HepG2 (cell line): ENCODE data around the gene ADGRV1. TPM values are rescaled to one million over a fixed set of nuclear protein-coding genes. Genes with fewer than 3 reads are reported as not detected.

Experiments used
- ATAC-seq: fragments of 200-7000 bp; cut with Tn5 transposase; 3 replicates; pipeline ENCODE4 v1.9.1; 2020; ENCODE audit warnings: mild to moderate bottlenecking, moderate library complexity
- BruUV-seq: library from RNA; stranded (reverse); fragments of 400-500 nt; replicated peaks from 2 replicates; lab custom pipeline; 2021; lab: Mats Ljungman, UMichigan
- CTCF ChIA-PET: fragments of 300-600 bp; formaldehyde crosslinking; extraction: SDS; loops from one replicate; lab custom pipeline; 2021; ENCODE audit warnings: low total read pairs, inconsistent platforms, low intra/inter-chr PET ratio; lab: Yijun Ruan, JAX
- POLR2A ChIA-PET: fragments of 350-600 bp; sonication (Branson Sonifier 250); formaldehyde crosslinking; loops from one replicate; lab custom pipeline; 2020; ENCODE audit warnings: antibody characterized with exemption, inconsistent platforms; lab: Yijun Ruan, JAX
- DNase-seq: peaks from one replicate; pipeline ENCODE4 v3.0.0-alpha.2; 2015; ENCODE audit warnings: low spot score
- FAIRE-seq: peaks from 3 replicates; lab custom pipeline; 2011; peaks lifted over from hg19 to GRCh38; lab: Jason Lieb, UNC
- H2AFZ ChIP-seq: one replicate; pipeline ENCODE4 v1.6.1; 2011; ENCODE audit warnings: low read length, inconsistent platforms
- H3K27ac ChIP-seq: fragments of 300-600 bp; 3 replicates; pipeline ENCODE4 v1.8.0; 2011; ENCODE audit warnings: mixed run types, mild to moderate bottlenecking, mixed read lengths, low read length, inconsistent platforms; ENCODE audit not compliant: insufficient read depth; ENCODE audit errors: extremely low read length
- H3K27me3 ChIP-seq, 2 experiments: fragments of 200-600 bp in 1 of 2; 2 replicates in 1 of 2; 3 replicates in 1 of 2; pipeline versions ENCODE4 v1.6.0 to v1.8.0; 2011; ENCODE audit warnings: low read length in 2 of 2, mild to moderate bottlenecking in 2 of 2, moderate library complexity in 2 of 2, inconsistent platforms in 1 of 2; ENCODE audit not compliant: insufficient read depth in 2 of 2, control insufficient read depth in 1 of 2
- H3K36me3 ChIP-seq, 2 experiments: fragments of 200-600 bp in 1 of 2; replicated peaks in 1 of 2; 2 replicates in 1 of 2; 3 replicates in 1 of 2; pipeline versions ENCODE4 v1.5.1 to v1.8.0; 2011; ENCODE audit warnings: low read length in 2 of 2, inconsistent platforms in 1 of 2; ENCODE audit not compliant: insufficient read depth in 2 of 2, control insufficient read depth in 1 of 2
- H3K4me1 ChIP-seq: 2 replicates; pipeline ENCODE4 v1.5.1; 2012; ENCODE audit warnings: low read length, inconsistent platforms; ENCODE audit not compliant: insufficient read depth
- H3K4me2 ChIP-seq: 2 replicates; pipeline ENCODE4 v1.6.0; 2011; ENCODE audit warnings: low read depth, low read length, inconsistent platforms
- H3K4me3 ChIP-seq, 3 experiments: fragments of 200-600 bp in 1 of 3; sonication (generic), shearing (Covaris generic) in 1 of 3; replicated peaks in 1 of 3; 2 replicates each; pipeline ENCODE4 v1.5.1; 2011 to 2016; ENCODE audit warnings: low read length in 3 of 3, inconsistent platforms in 2 of 3, low read depth in 2 of 3, mild to moderate bottlenecking in 2 of 3, control low read depth in 1 of 3, mixed read lengths in 1 of 3; ENCODE audit not compliant: insufficient read depth in 1 of 3
- H3K79me2 ChIP-seq: one replicate; pipeline ENCODE4 v1.6.1; 2011; ENCODE audit warnings: low read length, inconsistent platforms; ENCODE audit not compliant: insufficient read depth
- H3K9ac ChIP-seq: 2 replicates; pipeline ENCODE4 v1.6.0; 2011; ENCODE audit warnings: mild to moderate bottlenecking, low read depth, low read length, inconsistent platforms; ENCODE audit not compliant: insufficient read depth
- H3K9me3 ChIP-seq: 2 replicates; pipeline ENCODE4 v1.5.1; 2012; ENCODE audit warnings: mild to moderate bottlenecking, low read length
- H4K20me1 ChIP-seq: 2 replicates; pipeline ENCODE4 v1.6.0; 2011; ENCODE audit warnings: inconsistent platforms, mild to moderate bottlenecking, low read length, moderate library complexity; ENCODE audit not compliant: insufficient read depth
- EP300 ChIP-seq, 3 experiments: sonication (generic) in 1 of 3; formaldehyde crosslinking in 1 of 3; IDR thresholded peaks; 2 replicates each; pipeline versions ENCODE4 v1.5.1 to v1.6.1; 2011 to 2020; ENCODE audit warnings: low read depth in 2 of 3, low read length in 2 of 3, borderline replicate concordance in 1 of 3, improper control_type of control experiment in 1 of 3, mild to moderate bottlenecking in 1 of 3, missing genetic modification reagents in 1 of 3, moderate library complexity in 1 of 3
- FOXA1 ChIP-seq, 2 experiments: fragments of 450-650 bp in 1 of 2; sonication (generic) in 1 of 2; formaldehyde crosslinking in 1 of 2; IDR thresholded peaks; 2 replicates each; pipeline versions ENCODE4 v1.4.0 to v1.6.1; 2016 to 2020; ENCODE audit warnings: missing genetic modification reagents in 1 of 2
- FOXM1 ChIP-seq: sonication (generic); formaldehyde crosslinking; IDR thresholded peaks from 2 replicates; pipeline ENCODE4 v1.5.0; 2020; ENCODE audit warnings: missing genetic modification reagents
- FOXP1 ChIP-seq, 2 experiments: fragments of 450-650 bp in 1 of 2; IDR thresholded peaks; 2 replicates each; pipeline ENCODE4 v1.6.1; 2017 to 2018; ENCODE audit warnings: antibody characterized with exemption in 1 of 2
- HDAC2 ChIP-seq: sonication (generic); formaldehyde crosslinking; IDR thresholded peaks from 2 replicates; pipeline ENCODE4 v1.4.0; 2020; ENCODE audit warnings: missing genetic modification reagents
- HOXA3 ChIP-seq: sonication (generic); formaldehyde crosslinking; IDR thresholded peaks from 2 replicates; pipeline ENCODE4 v1.5.0; 2020; ENCODE audit warnings: missing genetic modification reagents
- NCOA2 ChIP-seq: sonication (generic); formaldehyde crosslinking; IDR thresholded peaks from 2 replicates; pipeline ENCODE4 v1.8.0; 2022; ENCODE audit warnings: inconsistent platforms
- NFYC ChIP-seq: IDR thresholded peaks from 2 replicates; pipeline ENCODE4 v1.6.1; 2016; ENCODE audit warnings: missing genetic modification reagents, missing compliant biosample characterization
- NR2F1 ChIP-seq, 2 experiments: fragments of 450-650 bp in 1 of 2; formaldehyde crosslinking in 1 of 2; IDR thresholded peaks; 2 replicates each; pipeline versions ENCODE4 v1.5.0 to v1.6.1; 2016 to 2020; ENCODE audit warnings: mild to moderate bottlenecking in 1 of 2, missing compliant biosample characterization in 1 of 2, missing genetic modification reagents in 1 of 2, moderate library complexity in 1 of 2
- YEATS4 ChIP-seq: sonication (generic); formaldehyde crosslinking; IDR thresholded peaks from 2 replicates; pipeline ENCODE4 v1.4.0; 2020; ENCODE audit warnings: missing genetic modification reagents, borderline replicate concordance
- ZBTB42 ChIP-seq: sonication (generic); formaldehyde crosslinking; IDR thresholded peaks from 2 replicates; pipeline ENCODE4 v1.5.0; 2020; ENCODE audit warnings: mild to moderate bottlenecking, missing genetic modification reagents
- ZFP37 ChIP-seq: sonication (generic); formaldehyde crosslinking; IDR thresholded peaks from 2 replicates; pipeline ENCODE4 v1.4.0; 2020; ENCODE audit warnings: missing genetic modification reagents, borderline replicate concordance
- ZMYM3 ChIP-seq: sonication (generic); formaldehyde crosslinking; IDR thresholded peaks from 2 replicates; pipeline ENCODE4 v1.5.1; 2020; ENCODE audit warnings: mild to moderate bottlenecking, missing genetic modification reagents
- ZNF136 ChIP-seq: sonication (generic); formaldehyde crosslinking; IDR thresholded peaks from 2 replicates; pipeline ENCODE4 v1.8.1; 2022; ENCODE audit warnings: low read depth, mild to moderate bottlenecking, moderate library complexity, missing genetic modification reagents
- ZNF34 ChIP-seq: sonication (generic); formaldehyde crosslinking; IDR thresholded peaks from 2 replicates; pipeline ENCODE4 v1.4.0; 2020; ENCODE audit warnings: mild to moderate bottlenecking, missing genetic modification reagents, borderline replicate concordance
- ZNF598 ChIP-seq: sonication (generic); formaldehyde crosslinking; IDR thresholded peaks from 2 replicates; pipeline ENCODE4 v1.5.1; 2020; ENCODE audit warnings: mild to moderate bottlenecking, missing genetic modification reagents, borderline replicate concordance
- ZNF777 ChIP-seq: sonication (generic); formaldehyde crosslinking; IDR thresholded peaks from 2 replicates; pipeline ENCODE4 v1.4.0; 2020; ENCODE audit warnings: missing genetic modification reagents
- WGBS: methylation state at CpG from one replicate; pipeline ENCODE4 v1.1.6; 2017; ENCODE audit warnings: low lambda C conversion rate; 5-methylcytosine and 5-hydroxymethylcytosine counted together
- in situ Hi-C: cut with HindIII; loops from 2 replicates; pipeline ENCODE4 v1.10.0; 2017; ENCODE audit warnings: low pct_unique_long_range_greater_than_20kb; ENCODE audit not compliant: extremely low pct_ligation_motif_present
- intact Hi-C: fragments of 100-400 bp; cut with micrococcal nuclease; formaldehyde crosslinking; loops from one replicate; pipeline ENCODE4 v1.10.0; 2022; ENCODE audit not compliant: unreplicated experiment
- polyA plus RNA-seq, 8 experiments: library from polyadenylated mRNA; depleted of rRNA in 3 of 8; stranded (reverse) in 7 of 8; unstranded in 1 of 8; fragments of >200 nt; fragmentation: Illumina TruSeq in 4 of 8; extraction: Trizol in 4 of 8; gene quantifications; 2 replicates each; pipeline versions ENCODE4 v1.2.1 to v1.2.3, GENCODE V29; 2011 to 2016; ENCODE audit warnings: low read depth in 4 of 8, missing spikeins in 1 of 8, mixed read lengths in 1 of 8; ENCODE audit not compliant: insufficient read depth in 1 of 8
- total RNA-seq, 5 experiments: library from RNA; depleted of rRNA; stranded (reverse); fragments of >200 nt; fragmentation: Illumina TruSeq; extraction: Trizol; gene quantifications; 2 replicates each; pipeline ENCODE4 v1.2.3, GENCODE V29; 2016; ENCODE audit warnings: low read depth in 1 of 5
- TF ChIP-seq, protein P1 (sequence below), 2 experiments: sonication (generic) in 1 of 2; formaldehyde crosslinking in 1 of 2; IDR thresholded peaks; 2 replicates each; pipeline versions ENCODE4 v1.5.1 to v1.6.1; 2011 to 2020; ENCODE audit warnings: borderline replicate concordance in 1 of 2, low read depth in 1 of 2, low read length in 1 of 2, mild to moderate bottlenecking in 1 of 2, missing genetic modification reagents in 1 of 2, moderate library complexity in 1 of 2
- TF ChIP-seq, protein P2 (sequence below): sonication (generic); formaldehyde crosslinking; IDR thresholded peaks from 2 replicates; pipeline ENCODE4 v1.5.1; 2020; ENCODE audit warnings: mild to moderate bottlenecking, moderate library complexity, missing genetic modification reagents
- TF ChIP-seq, protein P3 (sequence below): sonication (generic); formaldehyde crosslinking; IDR thresholded peaks from 2 replicates; pipeline ENCODE4 v1.5.0; 2020; ENCODE audit warnings: missing genetic modification reagents

The ADGRV1 gene
- total and polyA plus RNA-seq, 2 of the 13 experiments (the other 11 are each of a cell fraction or from before 2014, with no cell fraction given): 1.7 to 3.9 TPM

DNA sequence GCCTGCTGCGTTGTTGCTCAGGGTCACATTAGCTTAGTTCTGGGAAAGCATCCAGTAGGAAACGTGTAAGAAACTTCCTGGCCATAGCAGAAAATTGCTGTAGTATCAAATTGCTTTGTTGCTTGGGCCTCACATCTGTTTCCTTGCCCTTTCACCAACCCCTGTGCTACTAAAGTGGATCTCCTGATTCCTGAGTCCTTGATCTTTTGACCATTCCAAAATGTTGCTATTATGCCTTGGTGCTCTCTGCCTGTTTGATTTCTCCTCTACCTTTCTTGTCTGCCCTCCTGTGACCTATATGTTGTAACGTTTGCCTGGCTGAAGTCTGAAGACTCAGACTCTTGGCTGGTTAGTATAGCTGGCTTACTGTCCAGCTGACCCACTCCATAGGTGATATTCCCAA, 350.5 kb downstream of the ADGRV1 start:
- in situ Hi-C loops: no loop called here
- Histone ChIP-seq H3K9me3 (peaks cover 10% of the 10 kb centered on the region; the same call in 1 of the 2 replicates), H3K36me3 (no peaks in the 10 kb centered on the region), H3K4me3 (no peak overlapping the region), H3K4me1 (peaks cover 45% of the 10 kb centered on the region), H3K79me2 (no peaks in the 10 kb centered on the region), H4K20me1 (no peaks in the 10 kb centered on the region), H3K27ac (peak overlapping the region; percentile 59), H3K9ac (no peak overlapping the region; the same call in 1 of the 2 replicates), H3K4me2 (peak overlapping the region; percentile 18; the same call in 1 of the 2 replicates), H2AFZ (peak overlapping the region; percentile 56), H3K27me3 (no peaks in the 10 kb centered on the region)
- 13% methylated on average over 3 of the region's 3 CpGs for WGBS
- FAIRE-seq (no peak), ATAC-seq (peak; percentile 74), DNase-seq (peak; percentile 19)
- intact Hi-C loops: no loop called here
- POLR2A ChIA-PET: interaction anchor here (1.1 kb wide), 1 partner anchor 474 kb away, joined by 3 read pairs; the partner anchor contains the start of gene ARRDC3
- BruUV-seq: no TSS peak
- CTCF ChIA-PET: no interaction called here
- TF ChIP-seq FOXA1 (IDR thresholded peaks at IDR 0.05): no peak
- no peak for TF ChIP-seq FOXA1 (CRISPR knock-in tag; IDR thresholded peaks at IDR 0.05)
- no peak for TF ChIP-seq NFYC (CRISPR knock-in tag)
- no peak for TF ChIP-seq FOXM1 (CRISPR knock-in tag)
- no peak for TF ChIP-seq FOXP1 (IDR thresholded peaks at IDR 0.05)
- no peak for TF ChIP-seq FOXP1 (CRISPR knock-in tag; IDR thresholded peaks at IDR 0.05)
- TF ChIP-seq HOXA3 (CRISPR knock-in tag): peak; percentile 38; the same call in 1 of the 2 replicates
- TF ChIP-seq, protein P1, sequence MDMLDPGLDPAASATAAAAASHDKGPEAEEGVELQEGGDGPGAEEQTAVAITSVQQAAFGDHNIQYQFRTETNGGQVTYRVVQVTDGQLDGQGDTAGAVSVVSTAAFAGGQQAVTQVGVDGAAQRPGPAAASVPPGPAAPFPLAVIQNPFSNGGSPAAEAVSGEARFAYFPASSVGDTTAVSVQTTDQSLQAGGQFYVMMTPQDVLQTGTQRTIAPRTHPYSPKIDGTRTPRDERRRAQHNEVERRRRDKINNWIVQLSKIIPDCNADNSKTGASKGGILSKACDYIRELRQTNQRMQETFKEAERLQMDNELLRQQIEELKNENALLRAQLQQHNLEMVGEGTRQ (IDR thresholded peaks at IDR 0.05; ENCODE audit: low read depth, low read length): no peak
- TF ChIP-seq, protein P1 (CRISPR knock-in tag; IDR thresholded peaks at IDR 0.05; ENCODE audit: borderline replicate concordance): no peak
- no peak for TF ChIP-seq ZNF34 (CRISPR knock-in tag)
- TF ChIP-seq HDAC2 (CRISPR knock-in tag): peak; percentile 33; the same call in 1 of the 2 replicates
- no peak for TF ChIP-seq NCOA2 (CRISPR knock-in tag)
- no peak for TF ChIP-seq ZNF136 (CRISPR knock-in tag)
- TF ChIP-seq ZNF598 (CRISPR knock-in tag): no peak
- no peak for TF ChIP-seq ZFP37 (CRISPR knock-in tag)
- TF ChIP-seq, protein P2, sequence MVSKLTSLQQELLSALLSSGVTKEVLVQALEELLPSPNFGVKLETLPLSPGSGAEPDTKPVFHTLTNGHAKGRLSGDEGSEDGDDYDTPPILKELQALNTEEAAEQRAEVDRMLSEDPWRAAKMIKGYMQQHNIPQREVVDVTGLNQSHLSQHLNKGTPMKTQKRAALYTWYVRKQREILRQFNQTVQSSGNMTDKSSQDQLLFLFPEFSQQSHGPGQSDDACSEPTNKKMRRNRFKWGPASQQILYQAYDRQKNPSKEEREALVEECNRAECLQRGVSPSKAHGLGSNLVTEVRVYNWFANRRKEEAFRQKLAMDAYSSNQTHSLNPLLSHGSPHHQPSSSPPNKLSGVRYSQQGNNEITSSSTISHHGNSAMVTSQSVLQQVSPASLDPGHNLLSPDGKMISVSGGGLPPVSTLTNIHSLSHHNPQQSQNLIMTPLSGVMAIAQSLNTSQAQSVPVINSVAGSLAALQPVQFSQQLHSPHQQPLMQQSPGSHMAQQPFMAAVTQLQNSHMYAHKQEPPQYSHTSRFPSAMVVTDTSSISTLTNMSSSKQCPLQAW (CRISPR knock-in tag): peak; percentile 61; the same call in 1 of the 2 replicates
- peak in 1 of 2 experiments; percentile 73; a peak in 2 of 4 replicates for TF ChIP-seq NR2F1 (CRISPR knock-in tag; IDR thresholded peaks at IDR 0.05)
- TF ChIP-seq ZMYM3 (CRISPR knock-in tag): no peak
- no peak for TF ChIP-seq ZBTB42 (CRISPR knock-in tag)
- TF ChIP-seq EP300 (IDR thresholded peaks at IDR 0.05; ENCODE audit: low read depth in 2 of 2, low read length in 2 of 2): peak in 1 of 2 experiments; percentile 33; a peak in 1 of 4 replicates
- no peak for TF ChIP-seq EP300 (CRISPR knock-in tag; IDR thresholded peaks at IDR 0.05; ENCODE audit: borderline replicate concordance)
- TF ChIP-seq, protein P3, sequence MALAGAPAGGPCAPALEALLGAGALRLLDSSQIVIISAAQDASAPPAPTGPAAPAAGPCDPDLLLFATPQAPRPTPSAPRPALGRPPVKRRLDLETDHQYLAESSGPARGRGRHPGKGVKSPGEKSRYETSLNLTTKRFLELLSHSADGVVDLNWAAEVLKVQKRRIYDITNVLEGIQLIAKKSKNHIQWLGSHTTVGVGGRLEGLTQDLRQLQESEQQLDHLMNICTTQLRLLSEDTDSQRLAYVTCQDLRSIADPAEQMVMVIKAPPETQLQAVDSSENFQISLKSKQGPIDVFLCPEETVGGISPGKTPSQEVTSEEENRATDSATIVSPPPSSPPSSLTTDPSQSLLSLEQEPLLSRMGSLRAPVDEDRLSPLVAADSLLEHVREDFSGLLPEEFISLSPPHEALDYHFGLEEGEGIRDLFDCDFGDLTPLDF (CRISPR knock-in tag): no peak
- TF ChIP-seq ZNF777 (CRISPR knock-in tag): no peak
- TF ChIP-seq YEATS4 (CRISPR knock-in tag): no peak
